MCF 10A (cell line): ENCODE measurements around the gene PIANP. TPM values are rescaled to one million over a fixed set of nuclear protein-coding genes. Genes with fewer than 3 reads are reported as not detected.

Experiments used
- BruUV-seq: library from RNA; stranded (reverse); fragments of 400-500 nt; replicated peaks from 2 replicates; lab custom pipeline; 2021; lab: Mats Ljungman, UMichigan
- CTCF ChIA-PET: fragments of 300-600 bp; sonication (Branson Sonifier 250); formaldehyde crosslinking; extraction: SDS; loops from one replicate; lab custom pipeline; 2021; ENCODE audit warnings: antibody characterized with exemption, inconsistent platforms; lab: Yijun Ruan, JAX
- POLR2A ChIA-PET: fragments of 300-600, 350-650 bp; sonication (Branson Sonifier 250); formaldehyde crosslinking; extraction: SDS; loops from one replicate; lab custom pipeline; 2020; ENCODE audit warnings: antibody characterized with exemption, inconsistent platforms; lab: Yijun Ruan, JAX
- DNase-seq: peaks from one replicate; pipeline ENCODE4 v3.0.0-alpha.2; 2018; ENCODE audit not compliant: unreplicated experiment
- H3K27ac Mint-ChIP-seq: one replicate; pipeline ENCODE4 v1.8.0; 2022; ENCODE audit warnings: mild to moderate bottlenecking, low read depth, mixed read lengths; ENCODE audit not compliant: unreplicated experiment
- H3K27me3 Mint-ChIP-seq: one replicate; pipeline ENCODE4 v1.8.0; 2022; ENCODE audit warnings: mixed read lengths; ENCODE audit not compliant: insufficient read depth, unreplicated experiment
- H3K36me3 Mint-ChIP-seq: one replicate; pipeline ENCODE4 v1.8.0; 2022; ENCODE audit warnings: mild to moderate bottlenecking, moderate library complexity, mixed read lengths; ENCODE audit not compliant: insufficient read depth, unreplicated experiment
- H3K4me1 Mint-ChIP-seq: one replicate; pipeline ENCODE4 v1.8.0; 2022; ENCODE audit warnings: mixed read lengths; ENCODE audit not compliant: insufficient read depth, unreplicated experiment
- H3K4me3 Mint-ChIP-seq: one replicate; pipeline ENCODE4 v1.8.0; 2022; ENCODE audit warnings: mild to moderate bottlenecking, moderate library complexity, mixed read lengths; ENCODE audit not compliant: unreplicated experiment
- H3K9me3 Mint-ChIP-seq: one replicate; pipeline ENCODE4 v1.8.0; 2022; ENCODE audit warnings: mixed read lengths; ENCODE audit not compliant: unreplicated experiment
- intact Hi-C: fragments of 100-400 bp; cut with micrococcal nuclease; formaldehyde crosslinking; loops from 2 replicates; pipeline ENCODE4 v1.14.1; 2022
- total RNA-seq: library from RNA; stranded (reverse); gene quantifications from 2 replicates; pipeline ENCODE4 v1.2.3, GENCODE V29; 2022
- TF ChIP-seq, protein P1 (sequence below): fragments of 200-600 bp; IDR thresholded peaks from one replicate; pipeline ENCODE4 v1.8.0; 2022; ENCODE audit warnings: antibody characterized with exemption, mild to moderate bottlenecking; ENCODE audit not compliant: unreplicated experiment

PIANP gene
- total RNA-seq, 1 experiment from 2014 or later = not detected

DNA sequence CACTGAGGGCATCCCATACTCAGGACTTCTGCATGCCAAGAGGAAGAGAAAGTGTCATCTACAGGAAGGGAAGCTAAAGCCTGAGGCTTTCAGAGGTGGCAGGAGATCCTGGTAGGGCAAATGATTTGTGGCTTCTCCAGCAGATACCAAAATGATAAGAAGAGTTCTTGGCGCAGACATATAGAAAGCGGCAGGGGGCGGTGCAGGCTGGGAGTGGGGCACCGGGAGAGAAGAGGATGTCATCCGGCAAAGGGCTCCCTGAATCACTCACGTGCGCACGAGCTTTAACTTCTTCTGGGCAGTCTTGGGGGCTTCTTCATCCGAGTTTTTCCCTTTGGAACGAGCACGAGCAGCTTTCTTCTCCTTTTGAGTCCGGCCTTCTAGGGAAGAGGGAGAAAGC is 48.2 kb downstream of the PIANP start:
- ChIA-PET POLR2A (no interaction called here), CTCF (interaction anchor here (0.6 kb wide), 1 partner anchor 137 kb away, joined by 4 read pairs; no protein-coding TSS in a partner anchor)
- intact Hi-C loops = no loop called here
- Mint-ChIP-seq H3K9me3 (no peaks in the 10 kb centered on the region), H3K4me3 (no peak overlapping the region), H3K27me3 (no peaks in the 10 kb centered on the region), H3K4me1 (no peaks in the 10 kb centered on the region), H3K27ac (no peak overlapping the region), H3K36me3 (peaks cover 73% of the 10 kb centered on the region)
- no peak for DNase-seq
- BruUV-seq = no TSS peak
- TF ChIP-seq, protein P1, sequence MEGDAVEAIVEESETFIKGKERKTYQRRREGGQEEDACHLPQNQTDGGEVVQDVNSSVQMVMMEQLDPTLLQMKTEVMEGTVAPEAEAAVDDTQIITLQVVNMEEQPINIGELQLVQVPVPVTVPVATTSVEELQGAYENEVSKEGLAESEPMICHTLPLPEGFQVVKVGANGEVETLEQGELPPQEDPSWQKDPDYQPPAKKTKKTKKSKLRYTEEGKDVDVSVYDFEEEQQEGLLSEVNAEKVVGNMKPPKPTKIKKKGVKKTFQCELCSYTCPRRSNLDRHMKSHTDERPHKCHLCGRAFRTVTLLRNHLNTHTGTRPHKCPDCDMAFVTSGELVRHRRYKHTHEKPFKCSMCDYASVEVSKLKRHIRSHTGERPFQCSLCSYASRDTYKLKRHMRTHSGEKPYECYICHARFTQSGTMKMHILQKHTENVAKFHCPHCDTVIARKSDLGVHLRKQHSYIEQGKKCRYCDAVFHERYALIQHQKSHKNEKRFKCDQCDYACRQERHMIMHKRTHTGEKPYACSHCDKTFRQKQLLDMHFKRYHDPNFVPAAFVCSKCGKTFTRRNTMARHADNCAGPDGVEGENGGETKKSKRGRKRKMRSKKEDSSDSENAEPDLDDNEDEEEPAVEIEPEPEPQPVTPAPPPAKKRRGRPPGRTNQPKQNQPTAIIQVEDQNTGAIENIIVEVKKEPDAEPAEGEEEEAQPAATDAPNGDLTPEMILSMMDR = no peak

DNA sequence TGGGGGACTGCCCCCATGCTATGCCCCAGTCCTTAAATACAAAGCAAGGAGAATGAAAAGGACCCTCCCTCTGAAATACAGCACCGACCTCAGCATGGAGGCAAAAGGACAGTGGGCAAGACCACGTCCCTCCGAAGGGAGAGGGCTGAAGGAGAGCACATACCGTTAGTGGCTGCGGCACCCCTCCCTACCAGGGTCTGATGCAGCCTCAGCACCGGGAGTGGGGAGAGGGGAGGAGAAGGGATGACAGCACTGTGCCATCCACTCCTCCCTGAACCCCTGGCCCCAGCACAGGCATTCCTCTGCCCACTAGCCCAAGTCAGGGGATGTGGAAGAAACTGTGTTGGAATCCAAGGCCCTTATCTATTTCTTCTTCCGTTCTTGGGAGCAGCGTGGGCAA is 49.8 kb downstream of the PIANP start:
- Mint-ChIP-seq H3K27me3 (no peaks in the 10 kb centered on the region), H3K27ac (no peak overlapping the region), H3K4me1 (no peaks in the 10 kb centered on the region), H3K9me3 (no peaks in the 10 kb centered on the region), H3K4me3 (no peak overlapping the region), H3K36me3 (peaks cover 65% of the 10 kb centered on the region)
- CTCF ChIA-PET = interaction anchor here (0.7 kb wide), 1 partner anchor 73 kb away, joined by 3 read pairs; no protein-coding TSS in a partner anchor
- no peak for DNase-seq
- intact Hi-C loops = no loop called here
- no TSS peak for BruUV-seq
- TF ChIP-seq, protein P1 = no peak
- POLR2A ChIA-PET = no interaction called here

DNA sequence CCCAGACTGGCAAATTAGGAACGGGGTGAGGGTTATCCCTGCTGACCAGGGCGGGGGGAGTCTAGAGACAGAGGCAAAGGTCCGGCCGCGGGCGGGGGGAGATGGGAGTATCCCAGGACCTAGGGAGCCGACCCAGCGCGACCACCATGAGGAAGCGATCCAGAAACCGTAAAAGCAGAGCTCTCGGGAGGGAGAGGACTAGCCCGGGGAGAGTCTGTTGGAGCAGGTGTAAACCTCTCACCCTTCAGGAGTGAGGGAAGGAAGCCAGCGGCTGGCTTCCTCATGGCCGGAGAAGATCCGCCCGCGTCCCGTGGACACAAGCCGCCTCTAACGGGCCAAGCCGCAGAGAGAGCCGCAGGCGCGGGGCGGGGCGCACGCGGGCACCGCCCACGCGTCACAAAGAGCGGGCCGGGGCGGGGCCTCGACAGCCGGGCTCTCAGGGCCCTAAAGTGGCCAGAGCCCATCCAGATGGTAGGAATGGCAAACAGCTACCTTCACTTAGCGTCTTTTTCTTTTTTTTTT is 53.5 kb downstream of the PIANP start, which contains the start of gene ACRBP:
Gene ACRBP (minus strand): TSS at position 350 of the 522 bp plus-strand sequence. CDS start 66 bp downstream, at position 284.
- Mint-ChIP-seq H3K4me3 (no peak within 1 kb of the TSS), H3K9me3 (peaks cover 9% of the 10 kb centered on the region), H3K27me3 (peaks cover 11% of the 10 kb centered on the region), H3K4me1 (no peaks in the 10 kb centered on the region), H3K27ac (peak within 1 kb of the TSS; percentile 64), H3K36me3 (peaks cover 30% of the 10 kb centered on the region)
- intact Hi-C loops = no loop called here
- CTCF ChIA-PET = interaction anchor here (0.7 kb wide), 1 partner anchor 29 kb away, joined by 3 read pairs; no protein-coding TSS in a partner anchor
- DNase-seq = no peak
- BruUV-seq = no TSS peak
- TF ChIP-seq, protein P1 = no peak
- POLR2A ChIA-PET = interaction anchor here (0.5 kb wide), 1 partner anchor 16 kb away, joined by 4 read pairs; no protein-coding TSS in a partner anchor

DNA sequence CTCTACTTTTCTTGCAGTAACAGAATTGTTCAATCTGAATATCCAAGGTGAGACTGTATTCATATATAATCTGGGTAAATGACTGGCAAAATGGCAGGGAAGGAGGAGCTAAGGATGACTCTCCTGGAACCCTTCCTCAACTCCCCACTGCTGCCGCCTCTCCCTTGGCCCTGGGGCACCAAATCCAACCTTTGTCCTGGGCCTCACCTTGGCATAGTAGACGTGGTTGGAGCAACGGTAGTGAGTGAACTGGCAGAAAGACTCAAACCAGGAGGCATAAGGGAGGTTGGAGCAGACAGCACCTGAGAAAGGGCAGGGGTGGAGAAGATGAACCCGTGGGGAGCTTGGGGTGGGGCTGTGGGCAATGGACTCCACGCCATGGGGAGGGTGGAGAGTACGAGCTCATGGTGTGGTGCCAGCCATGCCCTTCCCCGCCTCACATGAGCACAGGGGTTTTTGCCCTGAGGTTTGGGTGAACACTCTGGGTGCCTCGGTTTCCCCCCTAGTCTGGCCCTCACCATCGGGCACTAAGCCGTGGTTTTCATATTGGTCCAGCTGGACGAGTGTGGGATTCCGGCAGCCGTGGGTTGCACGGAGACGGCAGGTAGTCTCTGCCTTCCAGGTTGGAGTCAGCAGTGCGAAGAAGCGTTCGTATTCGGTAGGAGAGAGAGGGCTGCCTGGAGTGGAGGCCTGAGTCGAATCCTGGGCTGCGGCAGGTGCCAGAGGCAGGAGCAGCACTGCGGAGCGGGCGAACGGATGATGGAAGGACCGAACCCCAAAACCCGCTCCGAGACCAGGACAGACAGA is 54.1 kb downstream of the PIANP start:
- TF ChIP-seq, protein P1 = no peak
- CTCF ChIA-PET = interaction anchor here (0.7 to 1.1 kb wide), 3 partner anchors 23 to 33 kb away, joined by 3 read pairs; no protein-coding TSS in a partner anchor
- Mint-ChIP-seq H3K27me3 (peaks cover 18% of the 10 kb centered on the region), H3K4me1 (no peaks in the 10 kb centered on the region), H3K4me3 (no peak overlapping the region), H3K9me3 (peaks cover 9% of the 10 kb centered on the region), H3K36me3 (peaks cover 23% of the 10 kb centered on the region), H3K27ac (peak overlapping the region; percentile 64)
- DNase-seq = no peak
- BruUV-seq = no TSS peak
- intact Hi-C loops = no loop called here
- POLR2A ChIA-PET = interaction anchor here (0.5 to 0.7 kb wide), 2 partner anchors 17 to 79 kb away, joined by 4 read pairs; partner anchors contain the start of gene NOP2
